ENCODE measurements around the gene GALK1. TPM values are rescaled to one million over a fixed set of nuclear protein-coding genes. Genes with fewer than 3 reads are reported as not detected.

Gene GALK1
- total and polyA plus RNA-seq, 2 of the 13 experiments (the other 11 are each of a cell fraction or from before 2014, with no cell fraction given), result 59.9 to 93.6 TPM

GRCh38 chr17:75779250-75779986 lies 14.4 kb upstream of the GALK1 start (continued):
- TF ChIP-seq GFI1 (CRISPR knock-in tag; IDR thresholded peaks at IDR 0.05; ENCODE audit: borderline replicate concordance) (no peak; the same call in 1 of the 2 replicates), ZNF546 (CRISPR knock-in tag; conservative IDR thresholded peaks at IDR 0.05) (peak; percentile 69; the same call in 1 of the 2 replicates), ZBTB38 (CRISPR knock-in tag; IDR thresholded peaks at IDR 0.05) (peak; percentile 92), MYC (CRISPR knock-in tag; IDR thresholded peaks at IDR 0.05; ENCODE audit: borderline replicate concordance) (peak; percentile 84; the same call in 1 of the 2 replicates), NFKB2 (CRISPR knock-in tag; IDR thresholded peaks at IDR 0.05; ENCODE audit: borderline replicate concordance) (peak; percentile 96; the same call in 1 of the 2 replicates), ZNF431 (CRISPR knock-in tag; IDR thresholded peaks at IDR 0.05; ENCODE audit: borderline replicate concordance, low read depth) (0 out of 2 replicates have a peak, but pooled peaks have one; percentile 56), KAT2B (IDR thresholded peaks at IDR 0.05; ENCODE audit: borderline replicate concordance, low read depth, low read length) (0 out of 2 replicates have a peak, but pooled peaks have one; percentile 9), MLXIP (CRISPR knock-in tag; IDR thresholded peaks at IDR 0.05; ENCODE audit: borderline replicate concordance) (peak; percentile 93; the same call in 1 of the 2 replicates), MEIS1 (CRISPR knock-in tag; IDR thresholded peaks at IDR 0.05; ENCODE audit: borderline replicate concordance) (peak; percentile 76), XRCC5 (optimal IDR thresholded peaks at IDR 0.05; ENCODE audit: low read length) (peak; percentile 56), SMAD1 (CRISPR knock-in tag; IDR thresholded peaks at IDR 0.05; ENCODE audit: borderline replicate concordance, low read depth) (no peak), ZBTB25 (CRISPR knock-in tag; IDR thresholded peaks at IDR 0.05) (peak; percentile 50), ZSCAN29 (CRISPR knock-in tag; conservative IDR thresholded peaks at IDR 0.05) (no peak), FOSL2 (CRISPR knock-in tag; IDR thresholded peaks at IDR 0.05) (peak; percentile 87), MLX (CRISPR knock-in tag; IDR thresholded peaks at IDR 0.05) (peak; percentile 61), RFX1 (IDR thresholded peaks at IDR 0.05) (no peak), ELF1 (CRISPR knock-in tag; IDR thresholded peaks at IDR 0.05) (peak; percentile 71), FIP1L1 (IDR thresholded peaks at IDR 0.05; ENCODE audit: borderline replicate concordance, insufficient read depth, low read depth, low read length) (0 out of 2 replicates have a peak, but pooled peaks have one; percentile 52), ZBTB46 (CRISPR knock-in tag; IDR thresholded peaks at IDR 0.05; ENCODE audit: borderline replicate concordance) (no peak), MXD3 (CRISPR knock-in tag; IDR thresholded peaks at IDR 0.05) (peak; percentile 92), DR1 (CRISPR knock-in tag; IDR thresholded peaks at IDR 0.05) (peak; percentile 99), PRMT3 (CRISPR knock-in tag; IDR thresholded peaks at IDR 0.05; ENCODE audit: borderline replicate concordance, low read depth) (no peak)

All from HepG2 (cell line).